HK-2 (cell line): ENCODE data around the gene SHISAL2A.

Experiments used
- DNase-seq: peaks from one replicate; pipeline ENCODE4 v3.0.0-alpha.2; 2018; ENCODE audit not compliant: unreplicated experiment

The SHISAL2A gene

DNA sequence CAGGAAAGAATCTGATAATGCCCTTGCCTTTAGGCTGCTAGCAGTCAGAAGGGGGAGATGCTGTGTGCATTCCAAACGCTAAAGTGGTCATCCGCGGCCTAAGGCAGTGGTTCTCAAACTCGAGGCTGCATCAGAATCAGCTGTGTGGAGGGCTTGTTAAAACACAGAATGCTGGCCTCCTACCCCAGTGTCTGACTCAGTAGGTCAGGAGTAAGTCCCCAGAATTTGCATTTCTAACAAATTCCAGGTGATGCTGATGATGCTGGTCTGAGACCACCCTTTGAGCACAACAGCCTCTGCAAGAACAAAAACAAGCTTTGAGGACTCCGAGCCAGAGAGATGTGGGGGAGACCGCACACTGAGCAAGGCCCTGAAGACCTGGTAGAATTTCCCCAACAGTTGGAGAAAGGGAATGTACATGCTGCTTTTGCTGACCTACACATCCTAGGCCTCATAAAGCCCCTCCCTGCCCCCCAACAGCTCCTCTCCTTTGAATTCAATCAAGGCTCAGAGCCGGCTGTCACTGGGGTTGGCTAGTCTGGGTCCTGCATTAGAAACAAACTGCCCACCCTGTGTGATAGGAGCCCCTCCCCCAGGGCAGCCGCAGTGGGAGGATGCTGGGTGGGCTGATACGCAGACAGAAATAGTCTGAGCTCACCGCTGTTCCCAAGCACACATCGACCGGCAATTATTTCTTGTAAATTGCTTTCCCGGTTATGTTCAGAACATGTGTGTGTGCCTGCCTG is 27.1 kb downstream of the SHISAL2A start:
- no peak for DNase-seq

DNA sequence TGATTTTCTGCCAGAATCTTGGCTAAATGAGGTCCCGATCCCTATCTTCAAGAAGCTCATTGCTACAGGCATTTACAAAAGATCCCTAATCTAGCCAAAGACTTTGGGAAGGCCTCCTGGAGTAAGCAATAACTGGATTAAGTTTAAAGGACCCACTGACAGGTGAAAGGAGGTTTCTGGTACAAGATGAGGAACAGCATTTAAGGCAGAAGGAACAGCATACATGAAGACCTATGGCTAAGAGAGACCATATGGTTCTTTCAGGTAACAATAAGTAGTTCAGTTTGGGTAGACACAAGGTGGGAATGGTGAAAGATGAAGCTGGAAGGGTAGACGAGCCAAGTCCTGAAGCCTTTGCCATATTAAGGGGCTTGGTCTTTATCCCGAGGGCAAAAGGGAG is 27.8 kb downstream of the SHISAL2A start:
- no peak for DNase-seq

GRCh38 chr1:52662645-52663313 is 29.8 kb downstream of the SHISAL2A start:
- DNase-seq = no peak

- no peak for DNase-seq
These were observed 30.7 kb downstream of the SHISAL2A start for GRCh38 chr1:52663716-52664115.

- DNase-seq = no peak
These were observed 32.3 kb downstream of the SHISAL2A start for GRCh38 chr1:52665006-52665941.

DNA sequence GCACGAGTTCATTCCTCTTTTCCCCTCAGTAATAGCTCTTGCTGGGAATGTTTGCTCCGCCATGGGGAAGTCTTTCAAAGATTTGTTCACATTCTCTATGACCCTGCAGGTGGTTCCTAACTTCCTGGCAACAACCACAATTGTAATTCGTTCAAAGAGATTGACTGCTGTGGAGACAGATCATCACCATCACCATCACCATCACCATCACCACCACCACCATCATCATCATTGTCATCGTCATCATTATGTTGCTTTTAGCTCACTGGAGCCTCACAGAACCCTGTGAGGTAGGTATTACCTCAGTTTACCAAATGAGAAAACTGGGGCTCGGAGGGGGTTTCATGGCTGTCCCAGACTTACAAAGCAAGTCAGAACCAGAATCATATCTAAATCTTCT is 34.3 kb downstream of the SHISAL2A start:
- no peak for DNase-seq

DNA sequence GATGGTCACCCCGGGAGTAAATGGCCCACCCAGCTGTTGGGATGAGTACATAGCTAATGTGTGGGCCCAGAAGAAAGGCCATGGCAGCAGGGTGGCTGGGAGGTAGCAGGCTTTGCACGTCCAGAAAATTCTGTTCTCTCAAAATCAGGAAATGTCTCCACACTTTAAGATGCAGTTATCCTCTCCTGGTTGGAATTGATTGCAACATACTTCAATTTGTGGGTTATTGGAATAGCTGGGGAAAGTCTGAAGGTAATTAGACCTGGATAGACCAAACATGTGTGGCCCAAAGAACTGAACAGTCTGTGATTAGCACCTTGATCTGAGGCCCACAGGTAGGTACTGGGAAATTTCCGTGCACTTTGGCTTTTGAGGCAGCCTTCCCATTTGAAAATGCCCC is 35.0 kb downstream of the SHISAL2A start:
- DNase-seq = no peak

DNA sequence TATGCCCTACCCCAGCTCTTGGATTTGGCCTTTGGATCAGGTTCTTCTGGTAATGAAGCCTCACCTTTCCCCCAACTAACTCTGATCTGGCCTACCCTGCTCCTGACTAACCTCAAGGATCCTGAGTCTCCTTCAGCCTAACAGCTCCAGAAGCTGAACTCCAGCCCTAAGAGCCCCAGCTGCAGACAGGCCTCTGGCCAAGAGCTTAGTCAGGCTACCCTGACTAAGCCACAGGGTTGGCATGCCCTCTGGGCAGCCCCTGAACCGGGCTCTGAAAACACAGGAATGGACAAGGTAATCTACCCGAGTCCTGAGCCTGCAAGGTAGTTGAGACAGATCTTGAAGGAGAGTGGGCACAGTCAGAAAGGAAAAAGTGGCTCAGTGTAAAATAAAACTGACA is 35.7 kb downstream of the SHISAL2A start:
- no peak for DNase-seq

GRCh38 chr1:52669696-52670095 is 36.7 kb downstream of the SHISAL2A start:
- DNase-seq = no peak

DNA sequence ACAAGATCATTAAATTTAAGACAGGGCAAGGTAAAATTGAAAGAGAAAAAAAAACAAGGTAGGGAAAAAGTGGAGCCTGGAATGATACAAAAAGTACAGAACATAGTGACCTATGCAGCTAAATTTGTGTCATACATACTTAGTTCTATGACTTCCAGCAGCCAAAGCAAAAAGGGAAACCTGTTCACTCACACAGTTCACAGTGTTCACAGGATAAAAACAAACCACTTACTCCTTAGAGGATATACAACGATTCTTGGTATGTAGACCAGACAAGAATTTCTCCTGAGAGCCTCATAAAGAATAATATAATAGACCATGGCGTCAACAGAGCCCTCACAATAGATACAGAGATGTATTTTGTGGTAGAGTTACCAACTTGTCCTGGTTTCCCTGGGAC is 37.6 kb downstream of the SHISAL2A start:
- no peak for DNase-seq

DNA sequence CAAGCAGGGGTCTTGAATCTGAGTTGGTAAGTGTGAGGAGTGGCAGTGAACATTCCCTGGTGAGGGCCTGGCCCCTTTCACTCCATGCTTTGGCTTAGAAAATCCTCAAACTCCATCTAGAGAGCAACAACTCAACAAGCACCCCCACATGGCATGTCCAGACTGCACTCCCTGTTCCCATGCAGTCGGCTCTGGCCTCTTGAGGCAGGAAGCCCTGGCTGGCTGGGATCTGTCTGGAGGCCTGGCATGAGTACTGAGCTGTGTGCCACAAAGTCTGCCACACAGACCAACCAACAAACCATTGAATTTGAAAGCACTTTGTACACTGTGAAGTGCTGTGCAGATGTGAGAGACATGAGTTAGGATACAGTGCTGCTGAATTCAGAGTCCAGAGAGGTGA is 40.0 kb downstream of the SHISAL2A start:
- DNase-seq = no peak

- no peak for DNase-seq
These were observed 40.5 kb downstream of the SHISAL2A start for GRCh38 chr1:52673513-52673912.

DNA sequence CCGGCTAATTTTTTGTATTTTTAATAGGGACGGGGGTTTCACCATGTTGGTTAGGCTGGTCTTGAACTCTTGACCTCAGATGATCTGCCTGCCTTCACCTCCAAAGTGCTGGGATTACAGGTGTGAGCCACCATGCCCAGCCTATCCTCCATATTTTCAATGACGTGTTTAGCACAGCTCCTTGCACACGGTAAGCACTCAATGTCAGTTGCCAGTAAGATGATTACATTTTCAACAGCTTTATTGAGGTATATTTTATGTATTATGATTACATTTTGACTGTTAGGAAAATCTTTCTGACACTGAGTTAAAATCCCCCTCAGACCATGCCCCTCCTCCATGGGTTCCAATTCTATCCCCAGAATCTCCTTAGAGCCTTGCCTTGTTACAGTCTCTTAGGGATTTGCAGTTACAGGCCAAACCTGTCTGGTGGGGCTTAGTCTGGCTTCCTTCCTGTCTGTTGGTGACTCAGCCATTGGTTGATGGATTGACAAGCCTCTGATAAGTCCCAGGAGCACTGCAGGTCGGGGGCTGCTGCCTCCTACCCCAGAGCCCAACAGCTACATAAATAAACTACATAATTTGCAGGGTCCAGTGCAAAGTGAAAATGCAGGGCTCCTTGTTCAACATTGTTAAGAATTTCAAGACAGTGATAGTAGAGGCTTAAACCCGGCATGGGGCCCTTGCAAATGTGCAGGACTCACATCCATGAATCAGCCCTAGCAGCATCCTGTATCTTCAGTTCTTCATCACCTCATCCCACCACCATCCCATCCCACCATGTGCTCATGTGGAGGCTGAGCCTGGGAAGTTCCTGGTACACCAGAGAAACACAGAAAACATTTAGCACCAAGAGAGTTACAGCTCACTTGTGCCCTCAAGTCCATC is 41.8 kb downstream of the SHISAL2A start:
- peak; percentile 29 for DNase-seq

- no peak for DNase-seq
These were observed 43.4 kb downstream of the SHISAL2A start for GRCh38 chr1:52676249-52676903.

DNA sequence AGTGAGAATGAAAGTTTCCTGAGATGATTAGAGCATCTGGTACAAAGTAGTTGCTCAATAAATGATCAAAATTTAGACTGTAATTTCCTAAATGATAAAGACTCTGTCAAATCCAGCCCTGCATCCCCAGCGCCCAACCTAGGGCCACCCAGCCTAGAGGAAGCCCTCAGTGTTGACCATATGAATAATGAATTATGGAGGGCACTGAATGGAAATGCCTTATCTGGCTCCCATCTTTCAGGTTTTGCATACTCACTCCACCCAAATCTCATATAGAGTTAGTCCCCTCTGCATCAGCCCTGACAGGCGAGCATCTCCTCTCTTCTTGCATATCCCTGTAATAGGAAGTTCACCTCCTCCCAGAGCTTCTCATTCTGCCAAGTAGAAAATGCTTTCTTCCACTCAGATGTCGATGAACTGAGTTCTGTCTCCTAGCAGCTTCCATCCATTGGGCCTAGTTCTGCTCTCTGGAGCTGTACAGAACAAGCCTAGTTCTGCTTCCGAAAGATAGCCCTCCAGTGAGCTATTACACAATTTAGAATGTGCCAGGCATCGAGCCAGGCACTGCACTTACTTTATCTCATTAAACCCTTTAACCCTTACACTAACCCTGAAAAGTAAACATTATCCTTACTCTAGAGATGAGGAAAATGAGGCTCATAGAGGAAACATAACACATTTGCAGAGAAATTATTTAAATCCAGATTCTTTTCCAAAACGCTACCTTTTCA is 44.3 kb downstream of the SHISAL2A start:
- DNase-seq = no peak

DNA sequence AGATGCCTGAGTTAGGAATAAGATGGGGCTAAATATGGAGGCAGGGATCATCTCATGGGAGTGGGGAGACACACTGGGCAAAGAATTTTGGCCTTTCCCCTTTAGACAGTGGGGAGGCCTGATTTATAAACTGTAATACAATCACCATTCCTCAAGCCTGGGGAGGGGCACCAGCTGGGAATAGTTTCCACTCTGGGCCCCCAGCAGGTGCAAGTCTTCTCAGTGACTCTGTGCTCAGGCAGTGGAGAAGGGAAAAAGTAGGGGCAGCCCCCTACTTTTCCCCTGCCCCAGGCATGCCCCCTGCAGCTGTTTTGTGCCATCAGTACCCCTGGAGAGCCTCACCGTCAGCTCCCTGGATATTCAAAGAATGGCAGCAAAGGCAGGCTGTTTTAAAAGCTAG is 46.1 kb downstream of the SHISAL2A start:
- DNase-seq = no peak

DNA sequence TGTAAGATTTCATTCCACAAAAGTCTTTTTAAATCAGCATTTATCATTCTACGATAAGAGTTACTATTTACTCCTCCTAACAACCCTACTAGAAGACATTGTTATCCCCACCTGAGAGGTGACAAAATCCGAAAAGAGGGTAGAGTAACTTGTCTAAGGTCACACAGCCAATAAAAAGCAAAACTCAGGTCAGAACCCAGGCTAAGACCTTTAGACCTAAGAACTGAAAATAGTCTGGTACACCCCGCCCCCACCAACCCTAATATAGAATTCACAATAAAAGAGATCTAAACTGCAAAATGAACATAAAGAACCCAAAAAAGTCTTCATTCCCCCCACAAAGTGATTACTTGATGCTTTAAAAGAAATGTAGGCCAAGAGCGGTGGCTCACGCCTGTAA is 46.5 kb downstream of the SHISAL2A start:
- no peak for DNase-seq

GRCh38 chr1:52680353-52680752 is 47.4 kb downstream of the SHISAL2A start:
- no peak for DNase-seq

DNA sequence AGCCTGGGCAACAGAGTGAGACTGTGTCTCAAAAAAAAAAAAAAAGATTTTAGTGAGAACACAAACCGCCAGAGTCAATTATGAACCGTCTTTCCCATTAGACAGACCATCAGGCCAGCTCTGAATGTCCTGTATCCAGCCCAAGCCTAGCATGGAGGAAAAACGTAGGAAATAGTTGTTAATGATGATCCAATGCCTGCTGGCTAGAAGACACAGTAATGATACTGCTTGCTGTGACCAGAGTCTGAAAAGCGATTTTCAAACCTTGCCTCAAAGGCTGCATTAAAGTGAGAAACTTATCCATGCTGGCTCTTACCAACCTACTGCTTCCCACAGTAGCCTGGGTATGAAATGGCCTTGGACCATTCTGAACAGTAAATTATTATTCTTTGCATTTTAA is 48.2 kb downstream of the SHISAL2A start:
- no peak for DNase-seq

DNA sequence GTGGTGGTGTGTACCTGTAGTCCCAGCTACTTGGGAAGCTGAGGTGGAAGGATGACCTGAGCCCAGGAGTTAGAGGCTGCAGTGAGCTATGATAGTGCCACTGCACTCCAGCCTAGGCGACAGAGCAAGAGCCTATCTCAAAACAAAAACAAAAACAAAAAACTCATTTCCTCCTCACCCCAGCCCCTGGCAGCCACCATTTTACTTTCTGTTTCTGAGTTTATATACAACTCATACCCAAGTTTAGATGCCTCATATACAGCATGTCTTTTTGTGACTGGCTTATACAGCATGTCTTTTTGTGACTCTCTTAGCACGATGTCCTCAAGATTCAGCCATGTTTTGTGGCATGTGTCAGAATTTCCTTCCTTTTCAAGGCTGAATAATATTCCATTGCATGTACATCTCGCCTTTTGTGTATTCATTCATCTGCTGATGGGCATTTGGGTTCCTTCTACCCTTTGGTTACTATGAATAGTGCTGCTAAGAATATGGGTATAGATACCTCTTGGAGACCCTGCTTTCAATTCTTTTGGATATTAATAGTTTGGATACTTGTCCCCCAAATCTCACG is 50.5 kb downstream of the SHISAL2A start:
- DNase-seq = no peak
